HG02759 (cell line): ENCODE results near the gene RASL11B.

Experiments used
- ATAC-seq: cut with Tn5 transposase; IDR thresholded peaks from one replicate; pipeline ENCODE4 v1.9.1; 2021; ENCODE audit warnings: mild to moderate bottlenecking, moderate library complexity; ENCODE audit not compliant: unreplicated experiment

The RASL11B gene

GRCh38 chr4:52870225-52870624 is 8.1 kb downstream of the RASL11B start:
- ATAC-seq, result no peak

GRCh38 chr4:52873191-52873590 is 11.1 kb downstream of the RASL11B start:
- no peak for ATAC-seq

GRCh38 chr4:52873861-52874343 is 11.8 kb downstream of the RASL11B start:
- ATAC-seq, result no peak

GRCh38 chr4:52874948-52875347 is 12.8 kb downstream of the RASL11B start:
- no peak for ATAC-seq

- no peak for ATAC-seq
Observed at GRCh38 chr4:52876069-52876468, 14.0 kb downstream of the RASL11B start.

GRCh38 chr4:52877036-52877435 is 14.9 kb downstream of the RASL11B start:
- no peak for ATAC-seq

- no peak for ATAC-seq
Observed at GRCh38 chr4:52877694-52878093, 15.6 kb downstream of the RASL11B start.

GRCh38 chr4:52879471-52879870 is 17.4 kb downstream of the RASL11B start:
- no peak for ATAC-seq

- no peak for ATAC-seq
Observed at GRCh38 chr4:52880994-52881393, 18.9 kb downstream of the RASL11B start.

- ATAC-seq, result no peak
Observed at GRCh38 chr4:52883183-52883621, 21.1 kb downstream of the RASL11B start.

GRCh38 chr4:52883707-52884669 is 21.9 kb downstream of the RASL11B start:
- no peak for ATAC-seq

GRCh38 chr4:52884994-52885393 is 22.9 kb downstream of the RASL11B start:
- no peak for ATAC-seq

GRCh38 chr4:52889354-52889753 is 27.2 kb downstream of the RASL11B start:
- no peak for ATAC-seq

GRCh38 chr4:52889778-52890520 is 27.8 kb downstream of the RASL11B start:
- ATAC-seq, result no peak

- ATAC-seq, result no peak
Observed at GRCh38 chr4:52890521-52890791, 28.3 kb downstream of the RASL11B start.

GRCh38 chr4:52891743-52892142 is 29.6 kb downstream of the RASL11B start:
- no peak for ATAC-seq

- ATAC-seq, result no peak
Observed at GRCh38 chr4:52892880-52893279, 30.8 kb downstream of the RASL11B start.

- no peak for ATAC-seq
Observed at GRCh38 chr4:52894443-52894842, 32.3 kb downstream of the RASL11B start.

GRCh38 chr4:52903273-52903672 is 41.2 kb downstream of the RASL11B start:
- no peak for ATAC-seq

- ATAC-seq, result no peak
Observed at GRCh38 chr4:52904421-52904820, 42.3 kb downstream of the RASL11B start.

GRCh38 chr4:52907510-52907909 is 45.4 kb downstream of the RASL11B start:
- no peak for ATAC-seq

- ATAC-seq, result no peak
Observed at GRCh38 chr4:52910115-52910514, 48.0 kb downstream of the RASL11B start.
